ENCODE results near the gene SPATA16. TPM values are rescaled to one million over a fixed set of nuclear protein-coding genes. Genes with fewer than 3 reads are reported as not detected.
"Not testable (repeated sequence)": the region's sequence is repeated elsewhere in the genome, so short reads cannot be mapped to it uniquely, and the experiment has no call there.

The SPATA16 gene
- total and polyA plus RNA-seq, 2 experiments from 2014 or later, result not detected

- not testable (repeated sequence) for H2AFZ ChIP-seq; DNase-seq (ENCODE audit: low spot score); H3K27me3 ChIP-seq; H4K20me1 ChIP-seq (ENCODE audit: insufficient read depth, poor library complexity, severe bottlenecking); H3K4me1 ChIP-seq (ENCODE audit: insufficient read depth); H3K9me3 ChIP-seq (ENCODE audit: low read depth); H3K4me2 ChIP-seq; H3K4me3 ChIP-seq; H3K27ac ChIP-seq; H3K36me3 ChIP-seq (replicated peaks; ENCODE audit: insufficient read depth, low read depth); H3K79me2 ChIP-seq; H3K9me2 ChIP-seq (replicated peaks; ENCODE audit: insufficient read depth)
- WGBS (ENCODE audit: low lambda C conversion rate, missing lambda C conversion rate), result 90% methylated on average over 7 of the region's 7 CpGs
These were observed 120.9 kb downstream of the SPATA16 start for GRCh38 chr3:173020128-173020527.

GRCh38 chr3:173019378-173019777, 121.7 kb downstream of the SPATA16 start:
- H3K36me3 ChIP-seq (replicated peaks; ENCODE audit: insufficient read depth, low read depth), result no peaks in the 10 kb centered on the region
- H3K27me3 ChIP-seq, result no peaks in the 10 kb centered on the region
- TF ChIP-seq EZH2phosphoT487 (IDR thresholded peaks at IDR 0.05; ENCODE audit: low read depth, severe bottlenecking, unreplicated experiment), result no peak
- no peak for TF ChIP-seq EZH2 (IDR thresholded peaks at IDR 0.05; ENCODE audit: borderline replicate concordance)
- no peak for TF ChIP-seq CTCF (IDR thresholded peaks at IDR 0.05; ENCODE audit: poor library complexity)
- WGBS (ENCODE audit: low lambda C conversion rate, missing lambda C conversion rate), result 92% methylated on average over 5 of the region's 5 CpGs
- H3K79me2 ChIP-seq, result no peaks in the 10 kb centered on the region
- no peak overlapping the region for H3K4me3 ChIP-seq
- no peak overlapping the region for H2AFZ ChIP-seq
- no peak for DNase-seq (ENCODE audit: low spot score)
- no peak overlapping the region for H3K27ac ChIP-seq
- no peaks in the 10 kb centered on the region for H3K9me2 ChIP-seq (replicated peaks; ENCODE audit: insufficient read depth)
- H3K4me2 ChIP-seq, result no peak overlapping the region
- no peaks in the 10 kb centered on the region for H3K9me3 ChIP-seq (ENCODE audit: low read depth)
- H3K4me1 ChIP-seq (ENCODE audit: insufficient read depth), result no peaks in the 10 kb centered on the region
- H4K20me1 ChIP-seq (ENCODE audit: insufficient read depth, poor library complexity, severe bottlenecking), result no peaks in the 10 kb centered on the region

GRCh38 chr3:173018758-173019157, 122.3 kb downstream of the SPATA16 start:
- H3K4me3 ChIP-seq, result no peak overlapping the region
- no peak for DNase-seq (ENCODE audit: low spot score)
- TF ChIP-seq CTCF (IDR thresholded peaks at IDR 0.05; ENCODE audit: poor library complexity) (no peak), EZH2phosphoT487 (IDR thresholded peaks at IDR 0.05; ENCODE audit: low read depth, severe bottlenecking, unreplicated experiment) (no peak), EZH2 (IDR thresholded peaks at IDR 0.05; ENCODE audit: borderline replicate concordance) (no peak)
- no peaks in the 10 kb centered on the region for H3K9me3 ChIP-seq (ENCODE audit: low read depth)
- no peaks in the 10 kb centered on the region for H3K36me3 ChIP-seq (replicated peaks; ENCODE audit: insufficient read depth, low read depth)
- no peak overlapping the region for H3K4me2 ChIP-seq
- no peaks in the 10 kb centered on the region for H3K4me1 ChIP-seq (ENCODE audit: insufficient read depth)
- no peaks in the 10 kb centered on the region for H4K20me1 ChIP-seq (ENCODE audit: insufficient read depth, poor library complexity, severe bottlenecking)
- 81% methylated on average over 2 of the region's 2 CpGs for WGBS (ENCODE audit: low lambda C conversion rate, missing lambda C conversion rate)
- no peaks in the 10 kb centered on the region for H3K9me2 ChIP-seq (replicated peaks; ENCODE audit: insufficient read depth)
- no peaks in the 10 kb centered on the region for H3K79me2 ChIP-seq
- H3K27me3 ChIP-seq, result no peaks in the 10 kb centered on the region
- H2AFZ ChIP-seq, result no peak overlapping the region
- no peak overlapping the region for H3K27ac ChIP-seq

- TF ChIP-seq EZH2phosphoT487 (IDR thresholded peaks at IDR 0.05; ENCODE audit: low read depth, severe bottlenecking, unreplicated experiment), result no peak
- TF ChIP-seq EZH2 (IDR thresholded peaks at IDR 0.05; ENCODE audit: borderline replicate concordance), result no peak
- no peak for TF ChIP-seq CTCF (IDR thresholded peaks at IDR 0.05; ENCODE audit: poor library complexity)
- DNase-seq (ENCODE audit: low spot score), result no peak
- Histone ChIP-seq H3K4me3 (no peak overlapping the region), H2AFZ (no peak overlapping the region), H3K36me3 (replicated peaks; ENCODE audit: insufficient read depth, low read depth) (no peaks in the 10 kb centered on the region), H3K27me3 (no peaks in the 10 kb centered on the region), H3K4me2 (no peak overlapping the region), H3K9me3 (ENCODE audit: low read depth) (no peaks in the 10 kb centered on the region), H3K79me2 (no peaks in the 10 kb centered on the region), H3K4me1 (ENCODE audit: insufficient read depth) (no peaks in the 10 kb centered on the region), H3K27ac (no peak overlapping the region), H4K20me1 (ENCODE audit: insufficient read depth, poor library complexity, severe bottlenecking) (no peaks in the 10 kb centered on the region), H3K9me2 (replicated peaks; ENCODE audit: insufficient read depth) (no peaks in the 10 kb centered on the region)
- WGBS (ENCODE audit: low lambda C conversion rate, missing lambda C conversion rate), result 75% methylated on average over 3 of the region's 3 CpGs
These were observed 127.7 kb downstream of the SPATA16 start for GRCh38 chr3:173013219-173013832.
